DMS79 treated with DMSO at 0.1 percent for 48 hours (cell line): ENCODE measurements around the gene MRPL49.

Experiments used
- DNase-seq: peaks from one replicate; lab custom pipeline; 2025; lab: John Stamatoyannopoulos, UW

The MRPL49 gene

GRCh38 chr11:65102142-65103095 lies 19.7 kb upstream of the MRPL49 start:
- DNase-seq, result no peak

- DNase-seq, result no peak
Measured at GRCh38 chr11:65103476-65103875, 18.6 kb upstream of the MRPL49 start.

- DNase-seq, result no peak
Measured at GRCh38 chr11:65104628-65105027, 17.5 kb upstream of the MRPL49 start.

GRCh38 chr11:65107078-65107477 lies 15.0 kb upstream of the MRPL49 start:
- DNase-seq, result no peak

- DNase-seq, result no peak
Measured at GRCh38 chr11:65107751-65108468, 14.2 kb upstream of the MRPL49 start.

GRCh38 chr11:65108469-65109123 lies 13.5 kb upstream of the MRPL49 start:
- DNase-seq, result no peak

- DNase-seq, result no peak
Measured at GRCh38 chr11:65109231-65110198, 12.6 kb upstream of the MRPL49 start.

- peak; percentile 83 for DNase-seq
Measured at GRCh38 chr11:65110354-65110861, 11.7 kb upstream of the MRPL49 start.

GRCh38 chr11:65111159-65111743 lies 10.9 kb upstream of the MRPL49 start:
- DNase-seq, result no peak

- peak; percentile 93 for DNase-seq
Measured at GRCh38 chr11:65111744-65112545, 10.2 kb upstream of the MRPL49 start, which contains the start of gene TM7SF2. TM7SF2 (plus strand) TSS chr11:65111872; CDS start chr11:65112016, 144 bp downstream.

- peak; percentile 48 for DNase-seq
Measured at GRCh38 chr11:65112546-65113360, 9.4 kb upstream of the MRPL49 start.

- peak; percentile 48 for DNase-seq
Measured at GRCh38 chr11:65113361-65113756, 8.8 kb upstream of the MRPL49 start.

- no peak for DNase-seq
Measured at GRCh38 chr11:65113839-65114238, 8.3 kb upstream of the MRPL49 start.

- DNase-seq, result no peak
Measured at GRCh38 chr11:65114538-65115171, 7.5 kb upstream of the MRPL49 start.

GRCh38 chr11:65115361-65116082 lies 6.6 kb upstream of the MRPL49 start:
- DNase-seq, result no peak

- peak; percentile 48 for DNase-seq
Measured at GRCh38 chr11:65116370-65117205, 5.5 kb upstream of the MRPL49 start.
